DND-41 (cell line): ENCODE results near the gene RNF114.
A peak's percentile ranks its signal among the peaks of the same experiment; 100 is the strongest.

Experiments
- ATAC-seq: fragments of 200-7000 bp; cut with Tn5 transposase; 3 replicates; pipeline ENCODE4 v1.9.1; 2021; ENCODE audit warnings: low read depth; ENCODE audit not compliant: insufficient read depth
- DNase-seq: peaks from one replicate; pipeline ENCODE4 v3.0.0-alpha.2; 2020
- H2AFZ ChIP-seq: 2 replicates; pipeline ENCODE4 v1.6.0; 2012; ENCODE audit warnings: low read depth, low read length
- H3K27ac ChIP-seq: 2 replicates; pipeline ENCODE4 v1.5.1; 2012; ENCODE audit warnings: low read length, inconsistent platforms
- H3K27me3 ChIP-seq: fragments of 200-600 bp; sonication (generic); 2 replicates; pipeline ENCODE4 v1.6.0; 2012; ENCODE audit warnings: low read length, mild to moderate bottlenecking, inconsistent platforms; ENCODE audit not compliant: insufficient read depth, poor library complexity
- H3K36me3 ChIP-seq: 2 replicates; pipeline ENCODE4 v1.5.1; 2012; ENCODE audit warnings: low read length, inconsistent platforms; ENCODE audit not compliant: insufficient read depth
- H3K4me1 ChIP-seq: 2 replicates; pipeline ENCODE4 v1.5.1; 2012; ENCODE audit warnings: mild to moderate bottlenecking, low read length; ENCODE audit not compliant: insufficient read depth
- H3K4me2 ChIP-seq: 2 replicates; pipeline ENCODE4 v1.6.0; 2012; ENCODE audit warnings: mild to moderate bottlenecking, moderate library complexity, low read length, inconsistent platforms; ENCODE audit not compliant: insufficient read depth
- H3K4me3 ChIP-seq, 2 experiments: fragments of 200-600 bp in 1 of 2; shearing (Covaris generic) in 1 of 2; 2 replicates each; pipeline ENCODE4 v1.5.1; 2012 to 2016; ENCODE audit warnings: inconsistent platforms in 2 of 2, low read length in 2 of 2, mild to moderate bottlenecking in 2 of 2, low read depth in 1 of 2, moderate library complexity in 1 of 2
- H3K79me2 ChIP-seq: 2 replicates; pipeline ENCODE4 v1.6.0; 2012; ENCODE audit warnings: low read length, inconsistent platforms; ENCODE audit not compliant: insufficient read depth
- H3K9ac ChIP-seq: 2 replicates; pipeline ENCODE4 v1.6.0; 2012; ENCODE audit warnings: low read depth, mild to moderate bottlenecking, inconsistent platforms, low read length, moderate library complexity
- H3K9me3 ChIP-seq: 2 replicates; pipeline ENCODE4 v1.5.1; 2012; ENCODE audit warnings: low read length, moderate library complexity, mild to moderate bottlenecking, inconsistent platforms; ENCODE audit not compliant: insufficient read depth, severe bottlenecking
- H4K20me1 ChIP-seq: 2 replicates; pipeline ENCODE4 v1.6.0; 2012; ENCODE audit warnings: low read length; ENCODE audit not compliant: insufficient read depth
- EZH2 ChIP-seq: IDR thresholded peaks from 3 replicates; pipeline ENCODE4 v1.6.1; 2012; ENCODE audit warnings: borderline replicate concordance, low read depth, mild to moderate bottlenecking, moderate library complexity, low read length, inconsistent platforms; ENCODE audit not compliant: severe bottlenecking
- TF ChIP-seq, protein P1 (sequence below): IDR thresholded peaks from 2 replicates; pipeline ENCODE4 v1.5.1; 2012; ENCODE audit warnings: borderline replicate concordance, low read length, moderate library complexity, mild to moderate bottlenecking; ENCODE audit not compliant: poor library complexity, severe bottlenecking; ENCODE audit errors: extremely low read depth

RNF114 gene

DNA sequence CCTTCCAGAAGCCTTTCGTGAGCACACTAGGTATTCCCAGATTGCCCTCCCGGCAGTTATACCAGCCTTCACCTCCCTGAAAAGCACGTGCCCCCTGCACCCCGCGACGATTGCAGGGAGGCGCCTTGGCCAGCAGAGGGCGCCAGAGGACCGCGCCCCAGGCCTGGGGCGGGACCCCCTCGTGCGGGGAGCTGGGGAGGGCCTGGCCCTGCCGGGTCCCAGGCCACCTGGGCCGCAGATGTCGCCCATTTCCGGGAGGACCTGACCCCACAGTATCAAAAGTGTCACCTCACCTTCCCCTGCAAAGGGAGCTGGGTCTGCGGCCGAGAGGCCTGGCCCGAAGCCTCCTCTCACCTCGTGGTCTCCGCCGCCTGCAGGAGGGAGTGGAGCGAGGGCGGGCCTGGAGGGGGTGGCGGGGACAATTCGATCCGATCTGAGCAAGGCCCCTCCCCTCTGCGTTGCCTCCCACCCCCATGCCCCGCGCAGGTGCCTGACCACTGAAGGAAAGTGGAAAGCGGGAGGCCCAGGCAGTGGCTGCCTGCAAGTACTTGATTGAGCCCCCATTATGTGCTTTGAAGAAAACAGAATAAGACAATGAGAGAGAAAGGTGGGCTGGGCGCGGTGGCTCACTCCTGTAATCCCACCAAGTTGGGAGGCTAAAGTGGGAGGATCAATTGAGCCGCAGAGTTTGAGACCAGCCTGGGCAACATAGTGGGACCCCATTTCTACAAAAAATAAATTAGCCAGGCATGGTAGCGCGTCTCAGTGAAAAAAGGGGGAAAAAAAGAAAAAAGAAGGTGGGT is 43.0 kb downstream of the RNF114 start:
- H3K27me3 ChIP-seq = peaks cover 26% of the 10 kb centered on the region
- no peaks in the 10 kb centered on the region for H3K9me3 ChIP-seq
- H4K20me1 ChIP-seq = peaks cover 33% of the 10 kb centered on the region
- no peaks in the 10 kb centered on the region for H3K36me3 ChIP-seq
- H3K9ac ChIP-seq = no peak overlapping the region
- peaks cover 26% of the 10 kb centered on the region for H3K4me1 ChIP-seq
- H3K4me3 ChIP-seq = no peak overlapping the region
- H3K4me2 ChIP-seq = peak overlapping the region; percentile 45; the same call in 1 of the 2 replicates
- DNase-seq = peak; percentile 73
- peak overlapping the region; percentile 53; the same call in 1 of the 2 replicates for H2AFZ ChIP-seq
- H3K27ac ChIP-seq = no peak overlapping the region
- no peak for TF ChIP-seq EZH2
- TF ChIP-seq, protein P1, sequence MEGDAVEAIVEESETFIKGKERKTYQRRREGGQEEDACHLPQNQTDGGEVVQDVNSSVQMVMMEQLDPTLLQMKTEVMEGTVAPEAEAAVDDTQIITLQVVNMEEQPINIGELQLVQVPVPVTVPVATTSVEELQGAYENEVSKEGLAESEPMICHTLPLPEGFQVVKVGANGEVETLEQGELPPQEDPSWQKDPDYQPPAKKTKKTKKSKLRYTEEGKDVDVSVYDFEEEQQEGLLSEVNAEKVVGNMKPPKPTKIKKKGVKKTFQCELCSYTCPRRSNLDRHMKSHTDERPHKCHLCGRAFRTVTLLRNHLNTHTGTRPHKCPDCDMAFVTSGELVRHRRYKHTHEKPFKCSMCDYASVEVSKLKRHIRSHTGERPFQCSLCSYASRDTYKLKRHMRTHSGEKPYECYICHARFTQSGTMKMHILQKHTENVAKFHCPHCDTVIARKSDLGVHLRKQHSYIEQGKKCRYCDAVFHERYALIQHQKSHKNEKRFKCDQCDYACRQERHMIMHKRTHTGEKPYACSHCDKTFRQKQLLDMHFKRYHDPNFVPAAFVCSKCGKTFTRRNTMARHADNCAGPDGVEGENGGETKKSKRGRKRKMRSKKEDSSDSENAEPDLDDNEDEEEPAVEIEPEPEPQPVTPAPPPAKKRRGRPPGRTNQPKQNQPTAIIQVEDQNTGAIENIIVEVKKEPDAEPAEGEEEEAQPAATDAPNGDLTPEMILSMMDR = peak; percentile 100
- H3K79me2 ChIP-seq = no peaks in the 10 kb centered on the region
- ATAC-seq = peak; percentile 70

DNA sequence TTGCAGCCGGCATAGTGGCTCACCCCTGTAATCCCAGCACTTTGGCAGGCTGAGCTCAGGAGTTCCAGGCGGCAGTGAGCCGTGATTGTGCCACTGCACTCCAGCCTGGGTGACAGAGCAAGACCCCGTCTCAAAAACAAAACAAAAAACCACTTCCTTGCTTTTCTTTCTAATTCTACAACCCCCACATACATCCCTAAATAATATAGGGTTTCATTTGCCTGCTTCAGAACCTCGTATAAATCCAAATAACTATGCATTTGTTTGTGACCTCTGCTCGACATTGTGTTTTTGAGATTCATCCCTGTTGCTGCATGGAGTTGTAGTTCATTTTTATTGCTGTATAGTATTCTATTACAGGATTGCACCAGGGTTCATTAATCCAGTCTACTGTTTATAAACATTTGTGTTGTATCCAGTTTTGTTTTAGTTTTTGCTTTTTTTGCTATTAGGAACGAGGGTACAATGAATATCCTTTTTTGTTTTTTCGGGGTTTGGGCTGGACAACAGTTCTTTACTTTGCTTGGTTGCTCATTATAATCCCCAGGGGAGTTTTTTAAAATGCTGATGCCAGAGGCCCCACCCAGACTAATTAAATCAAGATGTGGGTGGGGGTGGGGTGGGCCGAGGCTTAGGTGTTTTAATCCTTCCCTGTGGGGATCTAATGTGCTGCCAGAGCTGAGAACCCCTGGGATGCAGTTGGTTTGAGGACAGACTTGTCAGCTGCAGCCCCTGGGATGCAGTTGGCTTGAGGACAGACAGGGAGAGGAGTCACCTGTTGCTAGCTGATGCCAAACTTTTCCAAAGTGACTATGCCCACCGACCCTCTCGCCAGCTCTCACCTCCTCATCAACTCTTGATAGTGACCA is 44.2 kb downstream of the RNF114 start:
- Histone ChIP-seq H3K4me2 (no peak overlapping the region), H3K27me3 (peaks cover 26% of the 10 kb centered on the region), H2AFZ (no peak overlapping the region), H3K36me3 (no peaks in the 10 kb centered on the region), H3K79me2 (no peaks in the 10 kb centered on the region), H3K4me3 (no peak overlapping the region), H3K4me1 (peaks cover 26% of the 10 kb centered on the region), H3K27ac (no peak overlapping the region), H3K9me3 (no peaks in the 10 kb centered on the region), H4K20me1 (peaks cover 33% of the 10 kb centered on the region), H3K9ac (no peak overlapping the region)
- no peak for TF ChIP-seq EZH2
- DNase-seq = no peak
- ATAC-seq = no peak

DNA sequence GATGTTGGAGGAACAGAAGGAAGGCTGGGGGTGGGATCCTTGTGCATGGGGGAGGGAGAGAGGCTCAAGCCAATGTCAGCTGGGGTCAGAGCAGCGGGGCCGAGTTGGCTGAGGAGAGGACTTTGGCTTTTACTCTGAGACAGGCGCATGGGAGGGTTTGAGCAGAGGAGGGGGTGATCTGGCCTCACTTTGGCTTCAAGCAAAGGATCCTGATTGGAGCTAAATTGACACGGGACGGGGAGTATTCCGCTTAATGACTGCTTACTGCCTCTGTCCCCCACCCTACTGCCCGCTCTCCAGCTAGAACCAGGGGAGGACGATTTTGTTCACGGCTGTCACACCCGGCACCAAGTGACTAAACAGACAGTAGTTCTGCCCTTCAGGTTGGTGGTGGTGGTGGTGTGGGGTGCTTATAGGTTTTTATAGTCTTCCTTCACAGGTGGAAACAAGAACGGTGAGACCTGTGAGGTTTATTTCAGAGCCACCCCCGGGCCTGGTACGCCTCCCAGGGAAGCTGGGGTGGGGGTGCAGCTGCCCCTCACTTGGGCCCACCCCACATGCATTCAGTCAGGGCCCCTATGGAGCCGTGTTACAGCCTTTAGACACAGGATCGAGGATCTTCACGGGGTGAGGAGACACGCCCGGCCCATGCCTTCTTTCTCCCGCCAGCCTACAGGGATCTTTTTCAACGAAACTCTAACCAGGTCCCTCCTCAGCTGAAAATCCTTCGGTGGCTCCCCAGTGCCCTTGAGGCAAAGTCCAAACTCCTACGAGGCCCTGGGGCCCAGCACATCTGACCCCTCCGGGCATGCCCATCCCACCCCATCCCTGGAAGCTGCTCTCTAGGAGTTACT is 45.2 kb downstream of the RNF114 start:
- Histone ChIP-seq H3K36me3 (no peaks in the 10 kb centered on the region), H3K4me1 (peaks cover 26% of the 10 kb centered on the region), H4K20me1 (peaks cover 33% of the 10 kb centered on the region), H3K9me3 (no peaks in the 10 kb centered on the region), H2AFZ (no peak overlapping the region), H3K79me2 (no peaks in the 10 kb centered on the region), H3K4me2 (no peak overlapping the region), H3K9ac (no peak overlapping the region), H3K27ac (no peak overlapping the region), H3K4me3 (no peak overlapping the region), H3K27me3 (peaks cover 26% of the 10 kb centered on the region)
- ATAC-seq = no peak
- TF ChIP-seq EZH2 = no peak
- TF ChIP-seq, protein P1 = no peak
- no peak for DNase-seq
